Measurements from ENCODE around the gene RAB7B.
A peak's percentile ranks its signal among the peaks of the same experiment; 100 is the strongest.

The RAB7B gene

DNA sequence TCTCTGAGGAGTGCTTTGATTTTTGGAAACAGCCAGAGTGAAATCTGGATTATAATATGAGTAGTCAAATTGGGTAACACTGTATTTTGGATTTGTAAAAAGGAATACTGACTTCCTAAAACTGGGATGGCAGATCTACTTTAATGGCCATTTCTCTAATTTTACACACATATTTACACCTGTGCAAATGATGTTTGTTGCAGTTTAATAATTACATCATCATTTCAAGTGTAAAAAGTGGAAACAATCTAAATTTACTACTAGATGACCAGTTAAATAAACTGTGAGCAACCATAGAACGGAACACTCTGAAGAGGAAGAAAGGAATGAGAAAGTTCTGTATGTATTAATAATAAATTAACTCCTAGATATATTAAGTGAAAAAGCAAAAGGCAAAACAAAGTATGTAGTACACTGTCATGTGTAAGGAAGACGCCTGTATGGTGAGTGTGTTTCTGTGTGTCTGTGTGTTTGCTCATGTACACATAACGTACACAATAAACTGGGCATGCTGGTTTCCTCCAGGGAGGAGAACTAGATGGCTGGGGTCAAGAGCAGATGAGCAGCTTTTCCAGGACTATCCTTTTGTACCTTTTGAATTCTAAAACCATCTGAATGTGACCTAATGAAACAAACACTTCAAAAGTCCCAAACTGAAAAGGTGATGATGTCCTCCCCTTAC is 46.9 kb upstream of the RAB7B start:
- H2AFZ ChIP-seq (ENCODE audit: low read length) = no peak overlapping the region
- H3K27me3 ChIP-seq (replicated peaks; ENCODE audit: insufficient read depth, low read length) = no peaks in the 10 kb centered on the region
- H3K4me1 ChIP-seq (ENCODE audit: low read length) = peaks cover 65% of the 10 kb centered on the region
- H3K9me3 ChIP-seq (replicated peaks; ENCODE audit: insufficient read depth, low read length) = no peaks in the 10 kb centered on the region
- peak overlapping the region; percentile 87 for H3K27ac ChIP-seq (ENCODE audit: low read length)
- TF ChIP-seq EZH2 (optimal IDR thresholded peaks at IDR 0.05; ENCODE audit: low read depth, low read length) (no peak), EZH2phosphoT487 (IDR thresholded peaks at IDR 0.05; ENCODE audit: low read length) (no peak)
- TF ChIP-seq, protein P1, sequence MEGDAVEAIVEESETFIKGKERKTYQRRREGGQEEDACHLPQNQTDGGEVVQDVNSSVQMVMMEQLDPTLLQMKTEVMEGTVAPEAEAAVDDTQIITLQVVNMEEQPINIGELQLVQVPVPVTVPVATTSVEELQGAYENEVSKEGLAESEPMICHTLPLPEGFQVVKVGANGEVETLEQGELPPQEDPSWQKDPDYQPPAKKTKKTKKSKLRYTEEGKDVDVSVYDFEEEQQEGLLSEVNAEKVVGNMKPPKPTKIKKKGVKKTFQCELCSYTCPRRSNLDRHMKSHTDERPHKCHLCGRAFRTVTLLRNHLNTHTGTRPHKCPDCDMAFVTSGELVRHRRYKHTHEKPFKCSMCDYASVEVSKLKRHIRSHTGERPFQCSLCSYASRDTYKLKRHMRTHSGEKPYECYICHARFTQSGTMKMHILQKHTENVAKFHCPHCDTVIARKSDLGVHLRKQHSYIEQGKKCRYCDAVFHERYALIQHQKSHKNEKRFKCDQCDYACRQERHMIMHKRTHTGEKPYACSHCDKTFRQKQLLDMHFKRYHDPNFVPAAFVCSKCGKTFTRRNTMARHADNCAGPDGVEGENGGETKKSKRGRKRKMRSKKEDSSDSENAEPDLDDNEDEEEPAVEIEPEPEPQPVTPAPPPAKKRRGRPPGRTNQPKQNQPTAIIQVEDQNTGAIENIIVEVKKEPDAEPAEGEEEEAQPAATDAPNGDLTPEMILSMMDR (IDR thresholded peaks at IDR 0.05; ENCODE audit: low read length) = no peak
- peak overlapping the region; percentile 33 for H3K9ac ChIP-seq (ENCODE audit: low read length)
- DNase-seq = peak; percentile 38
- H3K4me3 ChIP-seq (ENCODE audit: low read length) = no peak overlapping the region
- H4K20me1 ChIP-seq (ENCODE audit: insufficient read depth, low read length) = no peaks in the 10 kb centered on the region
- H3K36me3 ChIP-seq (replicated peaks; ENCODE audit: insufficient read depth, low read length) = no peaks in the 10 kb centered on the region
- H3K9me2 ChIP-seq (replicated peaks; ENCODE audit: insufficient read depth, low read length) = no peaks in the 10 kb centered on the region
- H3K4me2 ChIP-seq (ENCODE audit: low read depth, low read length) = peak overlapping the region; percentile 60
- H3F3A ChIP-seq (ENCODE audit: insufficient read depth, low read length) = peaks cover 82% of the 10 kb centered on the region
- H3K79me2 ChIP-seq (ENCODE audit: low read length) = peaks cover 15% of the 10 kb centered on the region

DNA sequence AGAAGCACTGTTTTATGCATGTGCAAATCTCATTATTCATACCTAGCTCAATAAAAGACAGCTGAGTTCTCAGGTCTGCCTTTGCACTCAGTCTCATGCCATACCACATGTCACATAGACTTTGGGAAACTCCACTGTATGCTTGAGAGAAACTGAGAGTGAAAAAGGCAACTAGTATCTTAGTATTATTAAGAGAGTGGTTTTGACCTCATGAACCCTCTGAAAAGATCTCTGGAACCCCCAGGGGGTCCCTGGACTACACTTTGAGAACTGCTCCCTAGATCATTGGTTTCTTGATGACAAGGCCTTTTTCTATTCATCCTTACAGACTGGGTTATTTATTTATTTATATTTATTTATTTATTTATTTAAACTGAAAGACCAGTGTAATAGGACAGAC is 46.1 kb upstream of the RAB7B start:
- no peaks in the 10 kb centered on the region for H3K9me2 ChIP-seq (replicated peaks; ENCODE audit: insufficient read depth, low read length)
- H3F3A ChIP-seq (ENCODE audit: insufficient read depth, low read length) = peaks cover 82% of the 10 kb centered on the region
- peak overlapping the region; percentile 3; the same call in 1 of the 2 replicates for H3K9ac ChIP-seq (ENCODE audit: low read length)
- H3K4me1 ChIP-seq (ENCODE audit: low read length) = peaks cover 72% of the 10 kb centered on the region
- H4K20me1 ChIP-seq (ENCODE audit: insufficient read depth, low read length) = no peaks in the 10 kb centered on the region
- no peaks in the 10 kb centered on the region for H3K9me3 ChIP-seq (replicated peaks; ENCODE audit: insufficient read depth, low read length)
- H3K79me2 ChIP-seq (ENCODE audit: low read length) = peaks cover 15% of the 10 kb centered on the region
- no peak overlapping the region for H3K4me3 ChIP-seq (ENCODE audit: low read length)
- no peak for TF ChIP-seq EZH2 (optimal IDR thresholded peaks at IDR 0.05; ENCODE audit: low read depth, low read length)
- TF ChIP-seq, protein P1 (IDR thresholded peaks at IDR 0.05; ENCODE audit: low read length) = no peak
- H3K36me3 ChIP-seq (replicated peaks; ENCODE audit: insufficient read depth, low read length) = no peaks in the 10 kb centered on the region
- peak overlapping the region; percentile 60 for H3K4me2 ChIP-seq (ENCODE audit: low read depth, low read length)
- H3K27me3 ChIP-seq (replicated peaks; ENCODE audit: insufficient read depth, low read length) = no peaks in the 10 kb centered on the region
- H3K27ac ChIP-seq (ENCODE audit: low read length) = peak overlapping the region; percentile 87
- peak; percentile 96 for DNase-seq
- H2AFZ ChIP-seq (ENCODE audit: low read length) = no peak overlapping the region

DNA sequence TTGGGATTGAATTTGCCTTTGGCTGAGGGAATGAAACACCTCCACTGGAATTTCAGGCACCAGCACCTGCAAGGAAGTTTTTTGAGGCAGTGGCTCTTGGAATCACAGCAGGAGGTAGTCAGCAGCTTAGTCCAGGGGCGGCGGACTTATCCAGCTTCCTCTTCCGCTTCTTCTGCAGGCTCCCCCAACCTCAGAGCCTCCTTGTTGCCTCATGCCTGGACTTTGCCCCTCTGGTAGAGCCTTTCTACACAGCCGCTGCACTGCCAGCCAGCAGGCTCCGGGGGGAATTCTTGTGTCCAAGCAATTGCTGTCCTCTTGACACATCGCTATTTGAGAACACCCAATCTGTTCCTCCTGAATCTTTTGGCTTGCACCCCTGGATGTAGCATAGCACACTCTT is 45.4 kb upstream of the RAB7B start:
- Histone ChIP-seq H3K4me1 (ENCODE audit: low read length) (peaks cover 76% of the 10 kb centered on the region), H3K27me3 (replicated peaks; ENCODE audit: insufficient read depth, low read length) (no peaks in the 10 kb centered on the region), H3K4me2 (ENCODE audit: low read depth, low read length) (peak overlapping the region; percentile 41), H3F3A (ENCODE audit: insufficient read depth, low read length) (peaks cover 75% of the 10 kb centered on the region), H3K27ac (ENCODE audit: low read length) (peak overlapping the region; percentile 87), H3K9me3 (replicated peaks; ENCODE audit: insufficient read depth, low read length) (no peaks in the 10 kb centered on the region), H3K36me3 (replicated peaks; ENCODE audit: insufficient read depth, low read length) (no peaks in the 10 kb centered on the region), H4K20me1 (ENCODE audit: insufficient read depth, low read length) (no peaks in the 10 kb centered on the region), H3K9ac (ENCODE audit: low read length) (peak overlapping the region; percentile 3; the same call in 1 of the 2 replicates), H2AFZ (ENCODE audit: low read length) (no peak overlapping the region), H3K9me2 (replicated peaks; ENCODE audit: insufficient read depth, low read length) (no peaks in the 10 kb centered on the region), H3K4me3 (ENCODE audit: low read length) (no peak overlapping the region), H3K79me2 (ENCODE audit: low read length) (peaks cover 18% of the 10 kb centered on the region)
- no peak for DNase-seq
- no peak for TF ChIP-seq EZH2 (optimal IDR thresholded peaks at IDR 0.05; ENCODE audit: low read depth, low read length)
- TF ChIP-seq EZH2phosphoT487 (IDR thresholded peaks at IDR 0.05; ENCODE audit: low read length) = no peak
- TF ChIP-seq, protein P1 (IDR thresholded peaks at IDR 0.05; ENCODE audit: low read length) = no peak

Data from MM.1S (cell line).